ENCODE results near the gene RAPGEF1. TPM values are rescaled to one million over a fixed set of nuclear protein-coding genes. Genes with fewer than 3 reads are reported as not detected.
A peak's percentile ranks its signal among the peaks of the same experiment; 100 is the strongest.

Gene RAPGEF1
- total RNA-seq, 1 experiment from 2014 or later, result 40.8 TPM

DNA sequence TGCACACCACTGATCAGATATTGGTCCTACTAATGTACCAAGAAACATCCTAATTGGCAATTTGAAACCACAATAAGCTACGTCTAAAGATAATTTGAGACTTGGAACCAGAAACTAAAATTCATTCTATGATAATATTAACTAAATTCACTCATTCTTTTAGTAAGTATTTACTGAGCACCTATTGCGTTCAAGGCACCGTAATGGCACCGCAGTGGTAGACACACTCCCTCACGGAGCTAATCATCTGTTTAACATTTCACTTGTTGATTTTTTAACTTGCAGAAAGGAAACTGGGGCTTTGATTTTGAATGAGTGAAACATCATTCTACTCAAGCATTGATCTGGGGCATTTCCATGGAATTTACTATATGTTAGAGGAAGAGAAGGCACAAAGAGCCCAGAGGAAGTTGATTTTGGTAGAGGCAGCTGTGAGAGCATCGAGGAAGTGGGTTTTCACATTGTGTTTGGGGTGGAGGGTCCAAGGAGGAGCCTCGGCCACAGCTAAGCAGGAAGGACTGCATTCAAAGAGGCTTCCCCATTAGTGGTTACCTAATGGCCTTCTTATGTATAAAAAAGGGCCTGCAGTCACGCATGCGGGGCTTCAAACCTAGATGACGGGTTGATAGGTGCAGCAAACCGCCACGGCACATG is 7.1 kb downstream of the RAPGEF1 start:
- in situ Hi-C loops (cut with HindIII; ENCODE audit: low sequenced_read_pairs), result no loop called here
- DNase-seq (ENCODE audit: low spot score), result no peak

- peak; percentile 35 for DNase-seq (ENCODE audit: low spot score)
- in situ Hi-C loops (cut with HindIII; ENCODE audit: low sequenced_read_pairs), result no loop called here
Measured at GRCh38 chr9:131732061-131732526, 7.8 kb downstream of the RAPGEF1 start.

DNA sequence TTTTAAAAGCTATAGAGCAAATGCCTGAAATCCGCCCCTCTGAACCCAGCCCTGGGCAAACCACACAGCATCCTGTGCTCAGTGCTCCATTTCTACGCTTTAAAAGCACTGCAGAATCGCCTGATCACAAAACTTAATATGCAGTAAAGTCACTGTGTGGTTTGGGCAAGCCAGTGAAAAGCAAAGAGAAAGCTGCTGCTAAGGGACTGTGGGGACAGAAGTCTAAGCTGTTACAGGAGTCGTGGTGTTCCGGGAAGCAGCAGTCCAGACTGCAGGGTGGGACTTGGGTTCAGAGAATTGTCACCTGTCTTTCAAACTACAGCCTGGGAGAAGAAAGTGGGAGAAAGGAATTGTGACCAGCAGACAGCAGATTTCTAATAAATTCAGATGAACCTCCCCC is 8.2 kb downstream of the RAPGEF1 start:
- in situ Hi-C loops (cut with HindIII; ENCODE audit: low sequenced_read_pairs), result no loop called here
- no peak for DNase-seq (ENCODE audit: low spot score)

DNA sequence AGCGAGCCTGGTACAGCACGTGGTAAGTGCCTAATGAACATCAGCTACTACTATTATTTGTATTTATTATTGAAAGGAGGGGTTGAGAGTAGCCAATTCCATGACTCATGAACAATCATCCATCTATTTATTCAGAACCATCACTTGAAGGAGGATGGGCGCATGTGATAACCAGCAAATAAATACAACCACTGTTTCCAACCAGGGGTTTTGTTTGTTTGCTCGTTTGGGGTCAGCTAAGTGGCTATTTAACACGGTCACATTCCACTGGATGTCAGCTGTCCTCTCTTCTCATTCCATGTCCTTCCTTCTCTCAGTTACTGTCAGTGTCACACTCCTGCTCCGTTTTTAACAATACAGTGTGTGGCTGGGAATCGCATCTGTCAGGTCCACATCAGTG is 8.6 kb downstream of the RAPGEF1 start:
- in situ Hi-C loops (cut with HindIII; ENCODE audit: low sequenced_read_pairs), result no loop called here

DNA sequence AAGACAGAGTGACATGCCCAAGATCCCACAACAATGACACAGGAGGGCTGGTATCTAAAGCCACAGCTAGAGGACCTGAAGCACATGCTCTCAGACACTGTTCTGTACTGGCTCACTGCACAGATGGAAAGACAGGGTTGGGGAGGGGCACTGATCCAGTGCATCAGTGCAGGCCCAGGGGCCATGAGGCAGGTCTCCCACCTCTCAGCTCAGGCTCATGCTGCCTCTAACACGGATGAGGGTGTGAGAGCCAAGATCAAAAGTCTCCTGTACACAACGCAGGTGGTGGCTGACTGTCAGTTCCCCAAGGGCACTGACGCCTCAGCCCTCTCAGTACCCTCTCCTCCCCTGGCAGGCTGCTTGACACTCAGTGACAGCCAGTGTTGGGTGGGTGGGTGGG is 10.9 kb downstream of the RAPGEF1 start:
- in situ Hi-C loops (cut with HindIII; ENCODE audit: low sequenced_read_pairs), result no loop called here
- no peak for DNase-seq (ENCODE audit: low spot score)

More for the DNA sequence above, 8.6 kb downstream of the RAPGEF1 start:
- DNase-seq (ENCODE audit: low spot score), result no peak

DNA sequence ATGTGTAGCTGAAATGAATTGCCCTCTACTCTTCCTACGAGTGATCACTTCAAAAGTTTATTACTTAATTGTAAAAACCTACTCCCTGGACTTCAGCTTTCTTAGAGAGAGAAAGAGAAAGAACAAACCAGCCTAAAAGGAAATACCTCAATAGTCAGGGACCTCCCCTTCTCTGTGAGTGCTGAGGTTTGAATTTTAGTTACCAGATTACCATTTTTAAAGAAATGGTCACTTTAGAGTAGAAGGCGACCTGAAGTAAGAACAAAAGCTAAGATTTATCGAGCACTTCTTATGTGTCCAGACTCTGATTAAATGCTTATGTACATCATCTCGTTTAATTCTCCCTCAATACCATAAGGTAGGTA is 11.3 kb downstream of the RAPGEF1 start:
- in situ Hi-C loops (cut with HindIII; ENCODE audit: low sequenced_read_pairs), result no loop called here
- no peak for DNase-seq (ENCODE audit: low spot score)

DNA sequence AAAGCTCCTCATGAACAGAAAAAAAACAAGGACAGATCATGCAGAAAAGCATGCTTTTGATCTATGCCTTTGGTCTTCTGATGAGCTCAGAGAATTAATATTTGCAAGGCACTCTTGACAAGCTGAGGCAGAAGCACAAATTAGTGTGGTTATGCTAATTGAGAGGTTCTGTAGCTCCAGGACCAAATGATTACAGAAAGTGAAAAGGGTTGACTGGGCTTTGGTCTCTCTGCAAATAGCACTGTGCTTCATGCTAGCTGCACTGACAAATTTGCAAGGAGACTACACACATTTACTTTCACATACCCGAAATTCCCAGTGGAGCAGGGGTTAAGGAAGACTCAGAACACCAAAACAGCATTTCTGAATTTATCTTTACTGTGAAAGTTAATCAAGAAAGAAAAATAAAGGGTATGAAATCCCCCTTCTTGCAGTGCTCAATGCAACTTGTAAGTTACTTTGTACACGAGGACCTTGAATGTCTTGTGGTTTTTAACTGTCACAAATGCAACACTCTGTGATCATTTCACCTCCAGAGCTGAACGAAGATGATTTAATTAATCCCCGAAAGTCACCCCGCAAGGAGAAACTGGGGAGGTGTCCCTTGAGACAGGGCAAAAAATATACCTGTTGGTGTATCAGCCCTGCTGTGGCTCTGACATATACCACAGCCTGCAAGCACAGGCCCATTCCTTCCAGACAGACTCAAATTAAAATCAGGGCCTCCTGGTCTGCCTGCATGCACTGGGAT is 11.9 kb downstream of the RAPGEF1 start:
- in situ Hi-C loops (cut with HindIII; ENCODE audit: low sequenced_read_pairs), result no loop called here
- no peak for DNase-seq (ENCODE audit: low spot score)

DNA sequence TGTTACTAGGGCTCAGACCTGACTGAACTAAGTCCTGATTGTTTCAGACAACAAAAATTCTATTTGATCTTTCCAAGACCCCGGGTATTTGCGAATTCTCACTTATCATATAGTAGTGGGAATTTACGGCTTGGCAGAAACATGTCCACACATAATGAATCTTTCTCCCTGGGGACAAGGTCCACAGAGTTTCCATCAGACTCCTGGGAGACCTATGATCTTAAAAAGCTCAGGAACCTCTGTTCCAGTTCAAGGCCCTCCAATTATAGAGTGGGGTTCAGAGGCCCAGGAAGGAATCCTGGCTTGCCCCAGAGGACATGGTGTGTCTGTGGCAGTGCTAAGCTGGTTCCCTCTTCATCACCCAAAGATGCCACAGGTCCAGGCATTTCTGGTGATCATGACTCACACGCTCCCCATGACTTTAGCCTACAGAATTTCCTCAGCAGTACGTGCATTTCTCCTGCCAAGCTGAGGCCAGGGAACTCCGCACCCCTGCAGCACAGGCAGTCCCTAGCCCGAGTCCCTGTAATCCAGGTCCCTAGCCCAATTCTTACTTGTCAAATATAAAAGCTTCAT is 12.6 kb downstream of the RAPGEF1 start:
- in situ Hi-C loops (cut with HindIII; ENCODE audit: low sequenced_read_pairs), result no loop called here
- no peak for DNase-seq (ENCODE audit: low spot score)

DNA sequence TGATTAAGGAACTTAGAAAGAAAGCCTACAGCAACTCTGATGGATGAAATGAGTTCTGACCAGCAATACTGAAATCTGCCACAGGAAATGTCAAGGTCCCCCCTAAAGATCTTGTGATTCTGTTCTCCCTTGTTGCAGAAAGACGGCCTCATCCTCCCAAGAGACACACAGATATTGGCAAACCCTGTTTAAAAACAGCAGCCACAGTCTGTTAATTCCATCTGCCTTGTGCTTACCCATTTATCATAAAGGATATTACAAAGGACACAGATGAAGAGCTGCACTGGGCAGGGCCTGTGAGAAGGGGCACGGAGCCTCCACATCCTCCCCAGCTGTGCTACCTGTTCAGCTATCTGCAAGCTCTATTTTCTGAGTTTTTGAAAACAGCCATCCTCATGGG is 15.2 kb downstream of the RAPGEF1 start:
- DNase-seq (ENCODE audit: low spot score), result no peak
- in situ Hi-C loops (cut with HindIII; ENCODE audit: low sequenced_read_pairs), result no loop called here

DNA sequence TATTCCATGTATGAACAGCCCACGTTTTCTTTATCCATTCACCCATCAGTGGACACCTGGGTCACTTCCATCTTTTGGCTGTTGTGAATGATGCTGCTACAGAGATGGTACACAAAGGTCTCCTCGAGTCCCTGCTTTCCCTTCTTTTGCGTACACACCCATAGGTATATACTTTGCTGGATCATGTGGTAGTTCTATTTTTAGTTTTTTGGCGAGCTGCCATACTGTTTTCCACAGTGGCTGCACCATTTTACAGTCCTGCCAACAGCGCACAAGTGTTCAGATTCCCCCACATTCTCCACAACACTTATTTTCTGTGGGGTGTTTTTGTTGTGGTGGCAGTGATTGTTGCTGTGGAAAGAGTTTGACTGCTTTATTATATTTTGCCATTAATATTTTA is 16.2 kb downstream of the RAPGEF1 start:
- no peak for DNase-seq (ENCODE audit: low spot score)
- in situ Hi-C loops (cut with HindIII; ENCODE audit: low sequenced_read_pairs), result no loop called here

DNA sequence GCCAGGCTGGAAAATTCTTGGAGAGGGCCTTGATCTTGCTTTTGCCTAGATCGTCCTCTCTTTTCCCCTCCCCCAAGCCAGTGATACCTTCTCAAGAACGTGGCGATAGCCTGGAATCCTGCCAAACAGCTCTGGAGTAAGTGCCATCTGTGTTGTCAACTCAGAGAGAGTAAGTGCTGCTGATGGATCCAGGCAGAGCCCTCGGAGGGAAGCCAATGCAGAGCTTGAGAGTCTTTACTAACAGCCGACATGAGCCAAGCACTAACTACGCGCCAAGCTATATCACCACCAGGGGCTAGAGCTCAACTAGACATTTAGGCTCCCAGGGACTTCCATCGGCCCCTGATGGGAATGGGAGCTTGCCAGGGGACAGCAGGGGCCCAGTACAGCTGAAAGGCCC is 17.6 kb downstream of the RAPGEF1 start:
- in situ Hi-C loops (cut with HindIII; ENCODE audit: low sequenced_read_pairs), result no loop called here
- peak; percentile 90 for DNase-seq (ENCODE audit: low spot score)

DNA sequence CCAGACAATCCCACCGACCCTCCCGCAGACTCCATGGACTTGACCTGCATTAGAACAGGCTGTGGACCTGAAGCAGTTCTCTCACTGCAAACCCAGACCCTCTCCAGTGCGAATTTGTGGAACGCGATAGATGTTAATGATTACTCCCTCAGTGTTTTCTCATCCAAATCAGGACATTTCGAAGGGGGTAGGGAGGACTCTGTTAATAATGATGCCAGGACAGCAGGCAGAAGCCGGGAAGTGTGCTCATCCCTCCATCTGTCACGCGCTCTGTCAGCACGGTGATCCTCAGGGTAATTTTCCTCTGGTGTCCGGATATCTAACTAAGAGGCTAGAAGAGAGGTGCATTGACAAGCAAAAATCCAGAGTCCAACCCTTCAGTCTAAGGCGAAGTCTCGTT is 18.8 kb downstream of the RAPGEF1 start:
- in situ Hi-C loops (cut with HindIII; ENCODE audit: low sequenced_read_pairs), result no loop called here
- peak; percentile 96 for DNase-seq (ENCODE audit: low spot score)

GRCh38 chr9:131720330-131720729 is 19.5 kb downstream of the RAPGEF1 start:
- DNase-seq (ENCODE audit: low spot score), result no peak
- in situ Hi-C loops (cut with HindIII; ENCODE audit: low sequenced_read_pairs), result no loop called here

DNA sequence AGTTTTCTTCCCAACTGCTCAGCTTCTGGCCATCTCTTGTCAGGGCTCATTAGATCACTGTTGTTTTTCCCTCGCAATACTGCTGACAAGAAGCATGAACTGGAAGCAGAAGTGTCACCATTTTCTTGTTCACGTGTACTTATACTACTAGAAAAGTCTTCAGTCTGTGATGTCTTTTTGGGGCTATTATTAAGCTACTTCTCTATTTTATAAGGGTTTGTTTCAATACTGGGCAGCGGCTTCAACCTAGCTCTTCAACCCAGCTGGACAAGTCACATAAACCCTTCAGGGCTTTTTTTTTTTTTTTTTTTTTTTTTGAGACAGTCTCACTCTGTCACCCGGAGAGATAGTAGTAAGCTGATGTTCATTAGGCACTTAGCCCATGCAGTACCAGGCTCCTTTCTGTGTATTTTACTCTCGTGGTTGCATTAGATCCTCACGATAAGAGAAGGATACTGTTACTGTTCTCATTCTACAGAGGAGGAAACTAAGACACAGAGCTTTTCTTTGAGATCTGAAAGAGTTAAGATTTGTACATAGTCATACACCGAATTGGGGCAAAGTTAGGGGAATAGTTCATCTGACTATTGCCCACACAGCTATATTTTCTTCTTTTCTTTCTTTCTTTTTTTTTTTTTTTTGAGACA is 20.5 kb downstream of the RAPGEF1 start:
- in situ Hi-C loops (cut with HindIII; ENCODE audit: low sequenced_read_pairs), result no loop called here

GRCh38 chr9:131717719-131718460 is 22.0 kb downstream of the RAPGEF1 start:
- in situ Hi-C loops (cut with HindIII; ENCODE audit: low sequenced_read_pairs), result no loop called here
- no peak for DNase-seq (ENCODE audit: low spot score)

More for the DNA sequence above, 20.5 kb downstream of the RAPGEF1 start:
- no peak for DNase-seq (ENCODE audit: low spot score)

DNA sequence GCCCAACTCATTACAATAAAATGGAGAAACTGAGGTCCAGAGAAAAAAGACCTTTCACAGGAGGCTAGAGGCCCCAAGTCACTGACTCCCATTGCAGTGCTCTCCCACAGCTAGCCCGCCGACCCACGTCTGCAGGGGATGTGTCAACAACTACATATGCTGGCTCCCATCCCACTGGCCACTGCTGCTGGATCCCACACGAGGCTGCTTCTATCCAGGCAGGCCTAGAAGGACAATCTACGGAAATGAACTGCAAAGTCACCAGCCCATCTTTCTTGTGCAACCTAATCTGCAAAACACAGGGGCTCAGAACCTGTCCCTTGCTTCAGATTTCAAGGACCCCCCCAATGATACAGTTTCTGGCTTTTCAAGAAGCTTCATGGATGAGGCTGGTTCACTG is 24.0 kb downstream of the RAPGEF1 start:
- in situ Hi-C loops (cut with HindIII; ENCODE audit: low sequenced_read_pairs), result no loop called here

DNA sequence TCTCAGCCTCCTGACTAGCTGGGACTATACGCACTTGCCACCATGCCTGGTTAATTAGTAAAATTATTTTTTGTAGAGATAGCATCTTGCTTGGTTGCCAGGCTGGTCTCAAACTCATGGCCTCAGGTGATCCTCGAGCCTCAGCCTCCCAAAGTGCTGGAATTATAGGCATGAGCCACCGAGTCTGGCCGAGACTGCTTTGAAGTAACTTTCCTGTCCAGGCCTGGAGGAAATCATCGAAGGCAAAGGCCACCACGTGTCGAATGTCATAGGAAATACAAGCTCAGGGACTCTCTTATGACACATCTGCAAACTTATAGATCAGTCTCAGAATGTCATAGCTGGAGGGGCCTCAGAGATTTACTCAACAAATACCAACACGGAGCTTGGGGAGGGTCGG is 25.1 kb downstream of the RAPGEF1 start:
- no peak for DNase-seq (ENCODE audit: low spot score)
- in situ Hi-C loops (cut with HindIII; ENCODE audit: low sequenced_read_pairs), result no loop called here

More for the DNA sequence above, 24.0 kb downstream of the RAPGEF1 start:
- no peak for DNase-seq (ENCODE audit: low spot score)

- no peak for DNase-seq (ENCODE audit: low spot score)
- in situ Hi-C loops (cut with HindIII; ENCODE audit: low sequenced_read_pairs), result no loop called here
Measured at GRCh38 chr9:131714161-131714646, 25.7 kb downstream of the RAPGEF1 start.

- DNase-seq (ENCODE audit: low spot score), result no peak
- in situ Hi-C loops (cut with HindIII; ENCODE audit: low sequenced_read_pairs), result no loop called here
Measured at GRCh38 chr9:131713016-131713415, 26.9 kb downstream of the RAPGEF1 start.

Data from G401 (cell line).